NCI-H1694 treated with DMSO at 0.1 percent for 48 hours (cell line): ENCODE data around the gene ANKH.
"Not testable (repeated sequence)": the region's sequence is repeated elsewhere in the genome, so short reads cannot be mapped to it uniquely, and the experiment has no call there.

Experiments used
- DNase-seq: peaks from one replicate; lab custom pipeline; 2025; lab: John Stamatoyannopoulos, UW

The ANKH gene

DNA sequence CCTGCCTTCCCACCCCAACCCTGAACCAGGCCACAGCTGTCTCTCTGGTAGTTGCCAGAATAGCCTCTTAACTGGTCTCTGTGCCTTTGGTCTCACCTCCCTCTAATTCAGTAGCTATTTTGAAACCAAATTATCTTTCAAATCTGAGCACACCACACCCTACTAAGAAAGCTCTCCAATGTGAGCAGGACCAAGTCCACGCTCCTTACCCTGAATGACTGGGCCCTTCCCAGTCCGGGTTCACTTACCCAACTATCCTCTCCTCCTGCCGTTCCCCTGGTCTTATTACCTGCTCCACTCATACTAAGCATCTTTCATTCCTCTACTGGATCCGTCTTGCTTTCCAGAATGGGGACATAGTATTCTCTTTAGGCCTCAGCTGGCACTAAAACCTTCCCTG lies 16.8 kb downstream of the ANKH start:
- no peak for DNase-seq

- no peak for DNase-seq
These were observed 17.9 kb downstream of the ANKH start for GRCh38 chr5:14853685-14854084.

- DNase-seq = no peak
These were observed 18.8 kb downstream of the ANKH start for GRCh38 chr5:14852779-14853178.

- no peak for DNase-seq
These were observed 19.5 kb downstream of the ANKH start for GRCh38 chr5:14851999-14852526.

GRCh38 chr5:14851597-14851996 lies 20.0 kb downstream of the ANKH start:
- DNase-seq = no peak

- no peak for DNase-seq
These were observed 20.5 kb downstream of the ANKH start for GRCh38 chr5:14851050-14851419.

DNA sequence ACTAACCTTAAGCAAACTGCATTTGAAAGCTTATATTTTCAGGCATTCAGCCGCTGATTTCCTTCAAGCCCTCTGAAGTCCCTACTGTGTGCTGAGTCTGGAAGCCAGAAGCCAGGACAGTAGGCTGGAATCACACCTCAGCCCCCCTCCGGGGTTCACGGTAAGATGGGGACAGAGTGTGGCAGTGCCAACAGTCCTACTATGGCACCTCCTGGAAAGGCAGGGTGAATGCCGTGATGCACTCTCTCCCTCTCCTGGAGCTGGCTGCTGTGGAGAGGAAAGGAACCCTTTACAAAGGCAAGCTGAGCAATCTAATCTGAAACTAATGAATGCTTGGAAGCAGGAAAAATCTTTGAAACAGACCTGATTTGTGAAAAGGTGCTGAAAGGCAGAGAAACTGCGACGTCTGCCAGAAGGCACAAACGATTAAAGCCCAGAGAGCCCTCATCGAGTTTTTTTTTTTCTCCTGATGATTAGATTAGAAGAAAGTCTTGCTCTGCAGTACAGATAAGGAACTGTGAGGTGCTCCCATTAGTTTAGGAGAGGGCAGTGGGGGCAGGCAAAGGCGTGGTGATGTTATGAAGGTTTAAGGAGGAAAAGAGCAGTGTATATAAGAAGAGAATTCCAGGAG lies 21.0 kb downstream of the ANKH start:
- no peak for DNase-seq

DNA sequence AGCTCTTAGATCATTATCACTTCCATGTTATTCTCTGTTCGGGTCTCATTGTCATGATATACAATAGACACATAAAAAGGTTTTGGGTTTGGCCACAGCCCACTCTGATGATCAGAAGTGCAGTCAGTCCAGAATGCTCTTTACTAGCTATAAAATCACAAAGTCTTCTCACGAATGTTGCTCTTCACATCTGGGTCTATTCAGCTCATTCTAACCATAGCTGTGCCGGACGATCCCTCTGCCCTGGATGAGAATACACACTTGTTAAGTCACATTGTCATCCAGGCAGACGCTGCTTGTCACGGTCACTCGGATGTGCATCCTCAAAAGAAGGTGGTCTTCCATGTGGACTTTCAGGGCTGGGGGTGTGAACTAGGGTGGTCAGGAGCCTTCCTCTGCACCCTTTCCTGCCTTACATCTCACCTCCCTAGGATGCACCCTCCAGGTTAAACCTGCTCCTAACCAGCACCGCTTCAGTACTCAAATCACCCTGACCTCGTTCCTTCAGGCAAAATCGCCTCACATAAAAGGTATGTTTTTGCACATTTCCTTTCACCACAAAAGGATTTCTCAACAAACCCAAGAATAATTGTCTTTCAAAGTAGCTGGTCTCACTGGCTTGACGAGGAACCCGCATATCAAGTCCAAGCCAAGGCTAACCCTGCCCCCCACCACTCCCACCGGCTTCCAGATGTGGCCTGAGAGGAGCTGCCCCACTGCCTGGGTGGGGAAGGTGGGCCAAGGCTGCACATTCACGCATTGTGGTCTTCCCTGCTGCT lies 21.9 kb downstream of the ANKH start:
- no peak for DNase-seq

DNA sequence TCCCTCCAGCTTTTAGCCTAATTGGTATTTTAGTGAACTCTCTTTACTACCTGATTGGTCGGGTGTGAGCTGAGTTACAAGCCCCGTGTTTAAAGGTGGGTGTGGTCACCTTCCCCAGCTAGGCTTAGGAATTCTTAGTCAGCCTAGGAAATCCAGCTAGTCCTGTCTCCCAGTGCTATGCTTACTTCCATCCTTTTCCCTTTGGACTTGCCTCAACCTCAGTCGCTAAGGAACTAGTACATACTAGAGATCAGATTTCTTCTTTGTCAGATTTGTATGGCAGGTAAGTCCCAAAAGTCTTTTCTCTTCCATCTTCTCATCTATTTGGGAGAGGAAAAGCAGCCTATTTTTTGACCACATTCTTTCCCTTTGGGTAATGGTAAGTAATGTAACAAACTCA lies 22.6 kb downstream of the ANKH start:
- not testable (repeated sequence) for DNase-seq

GRCh38 chr5:14848385-14848784 lies 23.2 kb downstream of the ANKH start:
- DNase-seq = no peak

DNA sequence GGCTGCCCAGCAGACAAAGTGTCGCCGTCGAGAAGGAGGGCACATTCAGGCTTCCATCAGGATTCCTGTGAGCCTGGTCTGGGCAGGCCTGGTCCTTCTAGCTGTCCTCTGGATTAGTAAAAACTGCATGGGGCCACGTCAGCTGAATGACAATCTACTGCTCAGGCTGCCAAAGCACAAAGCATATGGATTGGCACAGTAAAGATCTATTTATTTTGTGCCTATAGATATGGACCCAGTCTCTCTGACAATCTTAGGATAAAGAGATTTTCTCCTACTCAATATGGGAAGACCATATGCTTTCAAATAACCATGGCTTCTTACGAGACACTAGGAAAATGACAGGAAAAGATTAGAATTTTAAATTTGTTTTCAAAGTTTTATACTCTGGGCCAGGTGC lies 24.1 kb downstream of the ANKH start:
- DNase-seq = no peak

- no peak for DNase-seq
These were observed 29.5 kb downstream of the ANKH start for GRCh38 chr5:14842117-14842516.

GRCh38 chr5:14840624-14841023 lies 31.0 kb downstream of the ANKH start:
- DNase-seq = no peak

GRCh38 chr5:14838396-14839319 lies 32.9 kb downstream of the ANKH start:
- no peak for DNase-seq

- not testable (repeated sequence) for DNase-seq
These were observed 34.0 kb downstream of the ANKH start for GRCh38 chr5:14837423-14838122.

GRCh38 chr5:14834584-14835550 lies 36.7 kb downstream of the ANKH start:
- DNase-seq = no peak

DNA sequence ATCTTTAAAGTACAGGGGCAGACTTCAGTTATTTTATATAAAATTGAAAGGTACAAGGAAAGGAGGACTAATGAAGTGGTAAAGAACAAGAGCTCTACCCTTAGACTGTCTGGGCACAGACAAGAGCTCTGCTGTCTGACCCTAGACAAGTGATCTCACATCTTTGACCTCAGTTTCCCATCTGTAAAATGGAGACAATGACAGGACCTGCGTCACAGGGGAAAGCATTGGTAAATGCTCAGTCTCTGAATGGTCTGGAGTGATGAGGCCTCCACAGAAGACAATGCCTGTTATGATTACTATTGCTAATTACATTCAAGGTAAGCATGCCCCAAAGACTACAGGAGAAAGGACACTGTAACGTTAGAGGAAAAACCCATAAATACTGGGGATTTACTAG lies 37.5 kb downstream of the ANKH start:
- DNase-seq = no peak

GRCh38 chr5:14831006-14831338 lies 40.6 kb downstream of the ANKH start:
- DNase-seq = no peak

GRCh38 chr5:14830210-14831005 lies 41.2 kb downstream of the ANKH start:
- DNase-seq = no peak

GRCh38 chr5:14829396-14829795 lies 42.2 kb downstream of the ANKH start:
- DNase-seq = no peak
